PC-3 (cell line): ENCODE measurements around the gene STX12. TPM values are rescaled to one million over a fixed set of nuclear protein-coding genes. Genes with fewer than 3 reads are reported as not detected.

Experiments
- ATAC-seq: fragments of 200-7000 bp; cut with Tn5 transposase; 2 replicates; pipeline ENCODE4 v1.9.1; 2020; ENCODE audit warnings: mild to moderate bottlenecking, moderate library complexity
- BruUV-seq: library from RNA; stranded (reverse); fragments of 400-500 nt; replicated peaks from 2 replicates; lab custom pipeline; 2021; lab: Mats Ljungman, UMichigan
- CTCF ChIA-PET: fragments of 300-600 bp; sonication (Branson Sonifier 250); formaldehyde crosslinking; loops from one replicate; lab custom pipeline; 2022; ENCODE audit warnings: antibody characterized with exemption; lab: Charles Lee
- POLR2A ChIA-PET: fragments of 300-600 bp; sonication (Branson Sonifier 250); formaldehyde crosslinking; loops from one replicate; lab custom pipeline; 2022; ENCODE audit warnings: antibody characterized with exemption; ENCODE audit not compliant: unreplicated experiment; lab: Charles Lee
- DNase-seq: peaks from one replicate; pipeline ENCODE4 v3.0.0-alpha.2; 2015
- H2AFZ ChIP-seq: fragments of 300-600 bp; sonication (generic); 2 replicates; pipeline ENCODE4 v1.6.0; 2016; ENCODE audit warnings: antibody characterized with exemption, low read length
- H3F3A ChIP-seq: fragments of 300-600 bp; sonication (generic); one replicate; pipeline ENCODE4 v1.6.0; 2017; ENCODE audit warnings: antibody characterized with exemption, low read length, control low read depth, mild to moderate bottlenecking; ENCODE audit not compliant: unreplicated experiment
- H3K27ac ChIP-seq: fragments of 300-600 bp; sonication (generic); 2 replicates; pipeline ENCODE4 v1.5.1; 2016; ENCODE audit warnings: mild to moderate bottlenecking, low read length
- H3K27me3 ChIP-seq: fragments of 300-600 bp; sonication (generic); 2 replicates; pipeline ENCODE4 v1.6.1; 2016; ENCODE audit warnings: low read length, mixed read lengths
- H3K36me3 ChIP-seq: fragments of 300-600 bp; sonication (generic); 2 replicates; pipeline ENCODE4 v1.6.1; 2016; ENCODE audit warnings: low read depth, mixed run types, low read length, mixed read lengths
- H3K4me1 ChIP-seq: fragments of 300-600 bp; sonication (generic); 2 replicates; pipeline ENCODE4 v1.5.1; 2016; ENCODE audit warnings: low read length; ENCODE audit not compliant: insufficient read depth
- H3K4me2 ChIP-seq: fragments of 300-600 bp; sonication (generic); 2 replicates; pipeline ENCODE4 v1.6.0; 2016; ENCODE audit warnings: low read length
- H3K4me3 ChIP-seq: fragments of 300-600 bp; sonication (generic); 2 replicates; pipeline ENCODE4 v1.5.1; 2016; ENCODE audit warnings: mild to moderate bottlenecking, low read length, mixed read lengths
- H3K79me2 ChIP-seq: fragments of 300-600 bp; sonication (generic); 2 replicates; pipeline ENCODE4 v1.6.1; 2017; ENCODE audit warnings: low read length, mixed read lengths
- H3K9ac ChIP-seq: fragments of 300-600 bp; sonication (generic); 2 replicates; pipeline ENCODE4 v1.6.0; 2016; ENCODE audit warnings: mild to moderate bottlenecking, low read length
- H3K9me2 ChIP-seq: fragments of 300-600 bp; sonication (generic); replicated peaks from 2 replicates; pipeline ENCODE4 v1.6.1; 2016; ENCODE audit warnings: mixed run types, low read length, mixed read lengths
- H3K9me3 ChIP-seq: fragments of 300-600 bp; sonication (generic); 2 replicates; pipeline ENCODE4 v1.6.1; 2016; ENCODE audit warnings: low read length, mixed read lengths
- H4K20me1 ChIP-seq: fragments of 300-600 bp; sonication (generic); 2 replicates; pipeline ENCODE4 v1.6.1; 2016; ENCODE audit warnings: low read length, mixed read lengths
- EZH2 ChIP-seq: fragments of 300-600 bp; sonication (generic); IDR thresholded peaks from one replicate; pipeline ENCODE4 v1.6.1; 2017; ENCODE audit warnings: antibody characterized with exemption, mild to moderate bottlenecking, low read length; ENCODE audit not compliant: unreplicated experiment
- EZH2phosphoT487 ChIP-seq: fragments of 300-600 bp; sonication (generic); IDR thresholded peaks from 2 replicates; pipeline ENCODE4 v1.6.1; 2018; ENCODE audit warnings: mild to moderate bottlenecking, antibody characterized with exemption, low read length, borderline replicate concordance
- intact Hi-C: fragments of 100-400 bp; cut with micrococcal nuclease; formaldehyde crosslinking; loops from 2 replicates; pipeline ENCODE4 v1.9.0; 2023
- total RNA-seq: library from RNA; depleted of rRNA; stranded (reverse); fragments of >200 nt; gene quantifications from 2 replicates; pipeline ENCODE4 v1.2.3, GENCODE V29; 2014
- TF ChIP-seq, protein P1 (sequence below): fragments of 300-600 bp; sonication (generic); conservative IDR thresholded peaks from 2 replicates; pipeline ENCODE4 v1.5.1; 2017; ENCODE audit warnings: antibody characterized with exemption, low read depth, mild to moderate bottlenecking, low read length

Gene STX12
- total RNA-seq, 1 experiment from 2014 or later: 28.5 TPM

DNA sequence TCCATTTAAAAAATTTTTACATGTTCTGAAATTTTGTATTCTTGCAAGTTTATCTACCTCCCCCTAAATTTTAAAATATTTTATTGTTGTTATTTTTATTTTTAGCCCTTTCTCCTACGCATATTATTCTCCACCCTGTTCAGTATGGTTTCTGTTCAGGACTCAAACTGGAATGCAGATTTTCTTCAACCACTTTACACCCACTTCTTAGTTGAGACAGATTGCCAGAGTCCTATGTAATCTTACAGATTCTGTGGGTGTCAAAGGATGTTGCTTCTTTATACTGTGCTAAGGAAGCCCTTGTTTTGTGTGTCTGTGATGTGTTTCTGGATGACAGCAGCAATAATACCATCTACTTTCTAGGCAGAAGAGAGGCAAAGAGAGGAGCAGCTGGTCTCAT lies 36.9 kb downstream of the STX12 start:
- intact Hi-C loops: no loop called here
- Histone ChIP-seq H3K27ac (no peak overlapping the region), H3K79me2 (no peaks in the 10 kb centered on the region), H3F3A (no peaks in the 10 kb centered on the region), H3K36me3 (0 out of 2 replicates have a peak, but pooled peaks cover 5% of the 10 kb centered on the region), H3K4me2 (no peak overlapping the region), H3K4me3 (no peak overlapping the region), H3K9me3 (no peaks in the 10 kb centered on the region), H2AFZ (no peak overlapping the region), H3K4me1 (no peaks in the 10 kb centered on the region), H3K27me3 (no peaks in the 10 kb centered on the region), H4K20me1 (no peaks in the 10 kb centered on the region), H3K9me2 (no peaks in the 10 kb centered on the region), H3K9ac (no peak overlapping the region)
- no peak for TF ChIP-seq EZH2
- no peak for TF ChIP-seq EZH2phosphoT487
- TF ChIP-seq, protein P1, sequence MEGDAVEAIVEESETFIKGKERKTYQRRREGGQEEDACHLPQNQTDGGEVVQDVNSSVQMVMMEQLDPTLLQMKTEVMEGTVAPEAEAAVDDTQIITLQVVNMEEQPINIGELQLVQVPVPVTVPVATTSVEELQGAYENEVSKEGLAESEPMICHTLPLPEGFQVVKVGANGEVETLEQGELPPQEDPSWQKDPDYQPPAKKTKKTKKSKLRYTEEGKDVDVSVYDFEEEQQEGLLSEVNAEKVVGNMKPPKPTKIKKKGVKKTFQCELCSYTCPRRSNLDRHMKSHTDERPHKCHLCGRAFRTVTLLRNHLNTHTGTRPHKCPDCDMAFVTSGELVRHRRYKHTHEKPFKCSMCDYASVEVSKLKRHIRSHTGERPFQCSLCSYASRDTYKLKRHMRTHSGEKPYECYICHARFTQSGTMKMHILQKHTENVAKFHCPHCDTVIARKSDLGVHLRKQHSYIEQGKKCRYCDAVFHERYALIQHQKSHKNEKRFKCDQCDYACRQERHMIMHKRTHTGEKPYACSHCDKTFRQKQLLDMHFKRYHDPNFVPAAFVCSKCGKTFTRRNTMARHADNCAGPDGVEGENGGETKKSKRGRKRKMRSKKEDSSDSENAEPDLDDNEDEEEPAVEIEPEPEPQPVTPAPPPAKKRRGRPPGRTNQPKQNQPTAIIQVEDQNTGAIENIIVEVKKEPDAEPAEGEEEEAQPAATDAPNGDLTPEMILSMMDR: no peak
- ChIA-PET CTCF (no interaction called here), POLR2A (no interaction called here)
- ATAC-seq (no peak), DNase-seq (no peak)
- BruUV-seq: no TSS peak

DNA sequence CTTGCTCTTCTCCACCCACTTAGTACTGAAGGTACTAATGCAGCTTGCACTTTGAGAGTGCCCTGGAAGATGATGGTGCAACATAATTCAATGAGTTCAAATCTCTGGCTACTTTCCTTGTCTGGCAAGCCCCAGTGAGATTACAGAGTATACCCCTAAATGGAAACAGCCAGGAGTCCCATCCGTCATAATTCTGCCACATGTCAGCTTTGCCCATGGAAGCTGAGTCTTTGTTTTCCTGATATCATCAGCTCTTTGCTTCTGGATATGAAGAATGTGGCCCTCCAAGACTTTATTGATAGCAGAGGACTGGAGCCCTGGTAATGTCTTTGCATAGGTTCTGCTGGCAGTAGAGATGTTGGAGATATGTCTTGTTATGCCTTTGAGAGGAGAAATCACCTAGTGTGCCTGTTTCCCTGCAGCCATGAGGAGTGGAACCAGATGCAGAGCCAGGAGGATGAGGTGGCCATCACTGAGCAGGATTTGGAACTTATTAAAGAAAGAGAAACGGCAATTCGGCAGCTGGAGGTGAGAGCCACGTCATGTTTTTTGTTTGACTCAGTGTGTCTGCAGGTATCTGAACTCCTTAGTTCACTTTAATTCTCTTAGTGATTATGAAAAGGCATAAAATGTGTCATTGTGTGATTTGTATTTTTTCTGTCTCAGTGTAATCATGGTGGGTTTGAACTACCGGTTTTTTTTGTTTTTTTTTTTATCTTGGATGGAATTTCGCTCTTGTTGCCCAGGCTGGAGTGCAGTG lies 38.9 kb downstream of the STX12 start:
- no peak overlapping the region for H3K4me3 ChIP-seq
- ChIA-PET POLR2A (no interaction called here), CTCF (no interaction called here)
- no peaks in the 10 kb centered on the region for H3K4me1 ChIP-seq
- H3K9me3 ChIP-seq: no peaks in the 10 kb centered on the region
- intact Hi-C loops: no loop called here
- BruUV-seq: no TSS peak
- no peaks in the 10 kb centered on the region for H4K20me1 ChIP-seq
- TF ChIP-seq EZH2: no peak
- TF ChIP-seq EZH2phosphoT487: no peak
- TF ChIP-seq, protein P1: no peak
- ATAC-seq (no peak), DNase-seq (no peak)
- 0 out of 2 replicates have a peak, but pooled peaks cover 2% of the 10 kb centered on the region for H3K36me3 ChIP-seq
- H3K79me2 ChIP-seq: no peaks in the 10 kb centered on the region
- H3F3A ChIP-seq: no peaks in the 10 kb centered on the region
- H3K27ac ChIP-seq: no peak overlapping the region
- H3K9ac ChIP-seq: no peak overlapping the region
- H3K4me2 ChIP-seq: no peak overlapping the region
- H3K9me2 ChIP-seq: no peaks in the 10 kb centered on the region
- H3K27me3 ChIP-seq: no peaks in the 10 kb centered on the region
- no peak overlapping the region for H2AFZ ChIP-seq
